A549 (cell line): ENCODE results near the gene MRPS35. TPM values are rescaled to one million over a fixed set of nuclear protein-coding genes. Genes with fewer than 3 reads are reported as not detected.

Experiments used
- ATAC-seq, 2 experiments: fragments of 200-7000 bp in 1 of 2; fragments of >200 bp in 1 of 2; cut with Nextera tagmentation in 1 of 2; cut with Tn5 transposase in 1 of 2; 3 replicates each; pipeline versions ENCODE4 v1.8.0 to v1.9.1; 2018 to 2020; ENCODE audit warnings: mild to moderate bottlenecking in 1 of 2, moderate library complexity in 1 of 2
- CTCF ChIA-PET: fragments of 300-600 bp; sonication (Branson Sonifier 250); formaldehyde crosslinking; extraction: SDS; loops from one replicate; lab custom pipeline; 2021; ENCODE audit warnings: antibody characterized with exemption, inconsistent platforms; lab: Yijun Ruan, JAX
- POLR2A ChIA-PET: fragments of 350-600 bp; formaldehyde crosslinking; extraction: SDS; loops from one replicate; lab custom pipeline; 2021; ENCODE audit warnings: antibody characterized with exemption, inconsistent platforms; lab: Yijun Ruan, JAX
- DNase-seq, 2 experiments: peaks; one replicate each; pipeline versions ENCODE4 v3.0.0 to v3.0.0-alpha.2; 2011 to 2016; ENCODE audit warnings: low read depth in 1 of 2, low spot score in 1 of 2
- FAIRE-seq: peaks from 2 replicates; lab custom pipeline; 2011; peaks lifted over from hg19 to GRCh38; lab: Jason Lieb, UNC
- H3K27ac ChIP-seq, 2 experiments: fragments of >200 bp; sonication (Bioruptor Twin); formaldehyde crosslinking; 3 replicates each; pipeline ENCODE4 v1.5.1; 2016 to 2017
- H3K4me1 ChIP-seq: fragments of >200 bp; sonication (Bioruptor Twin); formaldehyde crosslinking; 3 replicates; pipeline ENCODE4 v1.6.1; 2016
- H3K4me2 ChIP-seq: fragments of >200 bp; sonication (Bioruptor Twin); formaldehyde crosslinking; 3 replicates; pipeline ENCODE4 v1.6.1; 2016
- H3K4me3 ChIP-seq: fragments of >200 bp; sonication (Bioruptor Twin); formaldehyde crosslinking; 3 replicates; pipeline ENCODE4 v1.5.1; 2016
- H3K9me3 ChIP-seq: fragments of >200 bp; sonication (Bioruptor Twin); formaldehyde crosslinking; 3 replicates; pipeline ENCODE4 v1.6.1; 2016
- BHLHE40 ChIP-seq: IDR thresholded peaks from 2 replicates; pipeline ENCODE4 v1.6.1; 2012; ENCODE audit warnings: low read depth, low read length, inconsistent platforms
- CEBPB ChIP-seq, 2 experiments: fragments of >200 bp in 1 of 2; sonication (Bioruptor Twin) in 1 of 2; formaldehyde crosslinking in 1 of 2; IDR thresholded peaks; 2 replicates each; pipeline ENCODE4 v1.6.1; 2012 to 2016
- EP300 ChIP-seq, 2 experiments: fragments of >200 bp; sonication (Bioruptor Twin); formaldehyde crosslinking; IDR thresholded peaks; 2 replicates in 1 of 2; 3 replicates in 1 of 2; pipeline ENCODE4 v1.6.1; 2016 to 2017
- FOXS1 ChIP-seq: fragments of 250-450 bp; sonication (Bioruptor Pico); IDR thresholded peaks from 2 replicates; pipeline ENCODE4 v1.5.0; 2020; ENCODE audit warnings: mild to moderate bottlenecking, moderate library complexity
- HDAC2 ChIP-seq: fragments of 200-600 bp; sonication (generic); IDR thresholded peaks from 2 replicates; pipeline ENCODE4 v1.6.1; 2016
- HEYL ChIP-seq: fragments of 250-450 bp; sonication (Bioruptor Pico); IDR thresholded peaks from 2 replicates; pipeline ENCODE4 v1.8.0; 2021; ENCODE audit warnings: mild to moderate bottlenecking, moderate library complexity
- HOXB13 ChIP-seq: fragments of 250-450 bp; sonication (Bioruptor Pico); IDR thresholded peaks from 2 replicates; pipeline ENCODE4 v1.5.0; 2020; ENCODE audit warnings: low read depth, mild to moderate bottlenecking, moderate library complexity
- HOXB5 ChIP-seq: fragments of 250-450 bp; sonication (Bioruptor Pico); IDR thresholded peaks from 2 replicates; pipeline ENCODE4 v1.5.0; 2020; ENCODE audit warnings: mild to moderate bottlenecking, moderate library complexity
- JUNB ChIP-seq: fragments of >200 bp; sonication (Bioruptor Twin); formaldehyde crosslinking; IDR thresholded peaks from 2 replicates; pipeline ENCODE4 v1.6.1; 2016
- MAFK ChIP-seq: fragments of 450-650 bp; IDR thresholded peaks from 2 replicates; pipeline ENCODE4 v1.6.1; 2014; ENCODE audit not compliant: partially characterized antibody
- NR3C1 ChIP-seq: fragments of >200 bp; sonication (Bioruptor Twin); formaldehyde crosslinking; IDR thresholded peaks from 3 replicates; pipeline ENCODE4 v1.6.1; 2017
- RAD21 ChIP-seq, 2 experiments: fragments of >200 bp in 1 of 2; sonication (Bioruptor Twin) in 1 of 2; formaldehyde crosslinking in 1 of 2; IDR thresholded peaks in 1 of 2; conservative IDR thresholded peaks in 1 of 2; 2 replicates in 1 of 2; 3 replicates in 1 of 2; pipeline ENCODE4 v1.6.1; 2012 to 2018; ENCODE audit warnings: inconsistent platforms in 1 of 2
- RARB ChIP-seq: fragments of 250-450 bp; sonication (Bioruptor Pico); IDR thresholded peaks from 2 replicates; pipeline ENCODE4 v1.8.0; 2021; ENCODE audit warnings: mild to moderate bottlenecking, moderate library complexity
- RCOR1 ChIP-seq: fragments of 150-350 bp; IDR thresholded peaks from 2 replicates; pipeline ENCODE4 v1.6.1; 2014; ENCODE audit warnings: antibody characterized with exemption, low read length, low read depth
- RFX5 ChIP-seq: fragments of 450-650 bp; IDR thresholded peaks from 2 replicates; pipeline ENCODE4 v1.7.1; 2014; ENCODE audit warnings: antibody characterized with exemption, mild to moderate bottlenecking, moderate library complexity
- SMC3 ChIP-seq: fragments of >200 bp; sonication (Bioruptor Twin); formaldehyde crosslinking; IDR thresholded peaks from 3 replicates; pipeline ENCODE4 v1.6.1; 2018; ENCODE audit warnings: inconsistent platforms
- SREBF2 ChIP-seq: fragments of 450-650 bp; IDR thresholded peaks from 2 replicates; pipeline ENCODE4 v1.6.1; 2014; ENCODE audit warnings: mild to moderate bottlenecking, moderate library complexity
- TFCP2L1 ChIP-seq: fragments of 250-450 bp; sonication (Bioruptor Pico); IDR thresholded peaks from 2 replicates; pipeline ENCODE4 v1.5.0; 2021; ENCODE audit warnings: mild to moderate bottlenecking
- TP53 ChIP-seq: fragments of 250-450 bp; sonication (Bioruptor Pico); IDR thresholded peaks from 2 replicates; pipeline ENCODE4 v1.5.0; 2021; ENCODE audit warnings: mild to moderate bottlenecking, moderate library complexity
- ZC3H11A ChIP-seq: fragments of 450-650 bp; IDR thresholded peaks from 2 replicates; pipeline ENCODE4 v1.6.1; 2014; ENCODE audit warnings: antibody characterized with exemption, mild to moderate bottlenecking
- ZSCAN20 ChIP-seq: fragments of 250-450 bp; sonication (Bioruptor Pico); IDR thresholded peaks from 2 replicates; pipeline ENCODE4 v1.8.0; 2022; ENCODE audit warnings: mild to moderate bottlenecking, moderate library complexity
- WGBS: methylation state at CpG from one replicate; pipeline ENCODE4 v1.1.6; 2017; ENCODE audit errors: missing lambda C conversion rate; 5-methylcytosine and 5-hydroxymethylcytosine counted together
- polyA plus RNA-seq, 4 experiments: library from polyadenylated mRNA; depleted of rRNA in 3 of 4; stranded (reverse); fragments of >200 nt; fragmentation: RNase III in 1 of 4; extraction: RNeasy Plus Mini Kit Qiagen cat#74134 plus additional on column Dnase treatment in 1 of 4; gene quantifications; 2 replicates in 3 of 4; 3 replicates in 1 of 4; pipeline ENCODE4 v1.2.3, GENCODE V29; 2011 to 2017
- TF ChIP-seq, protein P1 (sequence below): fragments of >200 bp; sonication (Bioruptor Twin); formaldehyde crosslinking; IDR thresholded peaks from 3 replicates; pipeline ENCODE4 v1.6.1; 2016
- TF ChIP-seq, protein P2 (sequence below): fragments of >200 bp; sonication (Bioruptor Twin); formaldehyde crosslinking; IDR thresholded peaks from 2 replicates; pipeline ENCODE4 v1.6.1; 2016
- TF ChIP-seq, protein P3 (sequence below): fragments of 250-450 bp; sonication (Bioruptor Pico); IDR thresholded peaks from 2 replicates; pipeline ENCODE4 v1.5.0; 2021; ENCODE audit warnings: mild to moderate bottlenecking, moderate library complexity, borderline replicate concordance

The MRPS35 gene
- polyA plus RNA-seq, 2 of the 4 experiments (the other 2 are of a cell fraction), result 104 to 186 TPM

DNA sequence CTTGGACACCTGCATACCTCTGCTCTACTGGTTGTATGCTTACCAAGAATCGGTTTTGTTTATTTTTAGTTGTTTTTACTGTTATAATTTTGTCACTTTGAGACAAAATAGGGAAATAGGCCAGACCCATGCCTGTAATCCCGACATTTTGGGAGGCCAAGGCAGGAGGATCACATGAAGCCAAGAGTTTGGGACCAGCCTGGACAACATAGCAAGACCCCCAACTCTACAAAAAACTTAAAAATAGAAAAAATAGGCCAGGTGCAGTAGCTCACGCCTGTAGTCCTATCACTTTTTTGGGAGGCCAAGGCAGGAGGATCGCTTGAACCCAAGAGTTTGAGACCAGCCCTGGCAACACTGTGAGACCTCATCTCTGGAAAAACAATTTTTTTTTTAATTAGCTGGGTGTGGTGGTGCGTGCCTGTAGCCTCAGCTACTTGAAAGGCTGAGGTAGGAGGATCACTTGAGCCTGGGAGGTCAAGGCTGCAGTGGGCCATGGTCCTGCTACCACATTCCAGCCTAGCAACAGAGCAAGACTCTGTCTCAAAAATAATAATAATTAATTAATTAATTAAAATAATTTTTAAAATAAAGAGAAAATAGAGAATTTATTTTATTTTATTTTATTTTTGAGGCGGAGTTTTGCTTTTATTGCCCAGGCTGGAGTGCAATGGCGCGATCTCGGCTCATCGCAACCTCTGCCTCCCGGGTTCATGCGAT lies 1.3 kb upstream of the MRPS35 start:
- DNase-seq, result no peak
- ChIA-PET POLR2A (interaction anchor here (0.9 kb wide), 1 partner anchor 185 kb away, joined by 3 read pairs; the partner anchor contains the start of gene PPFIBP1), CTCF (interaction anchor here (1.4 kb wide), 1 partner anchor 10 kb away, joined by 3 read pairs; no protein-coding TSS in a partner anchor)
- Histone ChIP-seq H3K27ac (peak overlapping the region; percentile 93 to 95), H3K4me1 (peaks cover 10% of the 10 kb centered on the region; the same call in 2 of the 3 replicates), H3K4me2 (peak overlapping the region; percentile 81), H3K9me3 (no peaks in the 10 kb centered on the region), H3K4me3 (peak overlapping the region; percentile 91)
- TF ChIP-seq CEBPB (IDR thresholded peaks at IDR 0.05), result no peak
- TF ChIP-seq RFX5, result no peak
- no peak for TF ChIP-seq TP53 (CRISPR knock-in tag)
- no peak for TF ChIP-seq HOXB13 (CRISPR knock-in tag)
- no peak for TF ChIP-seq ZC3H11A
- TF ChIP-seq RAD21 (conservative IDR thresholded peaks at IDR 0.05 in 1 of 2, IDR thresholded peaks at IDR 0.05 in 1 of 2), result no peak
- TF ChIP-seq, protein P1, sequence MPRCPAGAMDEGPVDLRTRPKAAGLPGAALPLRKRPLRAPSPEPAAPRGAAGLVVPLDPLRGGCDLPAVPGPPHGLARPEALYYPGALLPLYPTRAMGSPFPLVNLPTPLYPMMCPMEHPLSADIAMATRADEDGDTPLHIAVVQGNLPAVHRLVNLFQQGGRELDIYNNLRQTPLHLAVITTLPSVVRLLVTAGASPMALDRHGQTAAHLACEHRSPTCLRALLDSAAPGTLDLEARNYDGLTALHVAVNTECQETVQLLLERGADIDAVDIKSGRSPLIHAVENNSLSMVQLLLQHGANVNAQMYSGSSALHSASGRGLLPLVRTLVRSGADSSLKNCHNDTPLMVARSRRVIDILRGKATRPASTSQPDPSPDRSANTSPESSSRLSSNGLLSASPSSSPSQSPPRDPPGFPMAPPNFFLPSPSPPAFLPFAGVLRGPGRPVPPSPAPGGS, result no peak
- TF ChIP-seq HOXB5 (CRISPR knock-in tag), result no peak
- no peak for TF ChIP-seq BHLHE40
- TF ChIP-seq HDAC2, result no peak
- no peak for TF ChIP-seq ZSCAN20 (CRISPR knock-in tag)
- TF ChIP-seq FOXS1, result no peak
- no peak for TF ChIP-seq EP300 (IDR thresholded peaks at IDR 0.05)
- TF ChIP-seq TFCP2L1, result no peak
- TF ChIP-seq NR3C1, result no peak
- TF ChIP-seq, protein P2, sequence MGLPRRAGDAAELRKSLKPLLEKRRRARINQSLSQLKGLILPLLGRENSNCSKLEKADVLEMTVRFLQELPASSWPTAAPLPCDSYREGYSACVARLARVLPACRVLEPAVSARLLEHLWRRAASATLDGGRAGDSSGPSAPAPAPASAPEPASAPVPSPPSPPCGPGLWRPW, result no peak
- no peak for TF ChIP-seq MAFK
- WGBS, result 79% methylated on average over 12 of the region's 12 CpGs
- no peak for FAIRE-seq
- ATAC-seq, result no peak

DNA sequence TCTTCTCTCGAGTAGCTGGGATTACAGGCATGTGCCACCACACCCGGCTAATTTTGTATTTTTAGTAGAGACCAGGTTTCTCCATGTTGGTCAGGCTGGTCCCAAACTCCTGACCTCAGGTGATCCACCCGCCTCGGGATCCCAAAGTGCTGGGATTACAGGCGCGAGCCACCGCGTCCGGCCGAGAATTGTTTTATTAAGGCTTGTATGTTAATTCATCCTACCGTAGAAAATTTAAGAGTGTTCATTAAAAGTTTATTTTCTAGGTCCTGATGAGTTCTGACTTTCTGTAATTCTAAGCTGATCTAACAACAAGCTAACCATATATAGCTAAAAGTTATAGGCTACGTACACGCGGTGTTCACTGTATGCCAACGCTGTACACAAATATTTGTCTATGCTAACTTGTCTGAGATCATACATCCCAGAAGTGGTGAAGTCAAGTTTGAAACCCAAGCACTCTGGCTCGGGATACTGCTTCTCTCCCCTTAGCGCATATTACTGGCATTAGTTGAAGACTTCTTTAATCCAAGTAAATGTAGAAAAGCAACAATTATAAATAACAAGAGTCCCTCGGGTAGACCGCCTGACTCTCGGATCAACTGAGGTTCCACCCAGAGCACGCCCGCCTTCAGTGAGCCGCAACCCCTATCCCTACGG lies 570 bp upstream of the MRPS35 start:
- FAIRE-seq (no peak), ATAC-seq (peak; percentile 73 to 75), DNase-seq (peak in 1 of 2 experiments; percentile 68)
- WGBS, result 4% methylated on average over 24 of the region's 24 CpGs
- H3K27ac ChIP-seq, result peak overlapping the region; percentile 93 to 95
- H3K9me3 ChIP-seq, result no peaks in the 10 kb centered on the region
- TF ChIP-seq CEBPB (IDR thresholded peaks at IDR 0.05) (no peak), RARB (CRISPR knock-in tag) (peak; percentile 45; the same call in 1 of the 2 replicates), EP300 (IDR thresholded peaks at IDR 0.05) (no peak), SREBF2 (no peak)
- CTCF ChIA-PET, result interaction anchor here (1.4 kb wide), 1 partner anchor 11 kb away, joined by 3 read pairs; no protein-coding TSS in a partner anchor
- POLR2A ChIA-PET, result interaction anchor here (0.9 kb wide), 1 partner anchor 186 kb away, joined by 3 read pairs; the partner anchor contains the start of gene PPFIBP1
- H3K4me1 ChIP-seq, result peaks cover 10% of the 10 kb centered on the region; the same call in 2 of the 3 replicates
- H3K4me2 ChIP-seq, result peak overlapping the region; percentile 81
- H3K4me3 ChIP-seq, result peak overlapping the region; percentile 91

DNA sequence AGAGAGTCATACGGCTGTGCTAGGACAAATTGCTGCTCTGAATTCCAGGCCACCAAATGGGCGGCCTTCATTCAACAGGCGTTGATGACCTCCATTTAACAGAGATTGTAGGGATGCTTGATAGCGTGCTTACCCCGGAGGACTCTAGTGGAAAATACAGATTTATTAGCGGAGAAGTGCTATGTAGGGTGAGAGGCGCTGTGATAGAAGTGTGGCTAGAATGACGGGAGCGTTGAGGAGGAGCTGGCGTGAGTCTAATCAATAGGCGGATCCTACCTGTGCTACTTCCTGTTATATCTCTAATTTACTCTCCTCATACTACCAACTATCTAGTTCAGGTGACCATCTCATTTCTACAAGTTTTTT lies 668 bp downstream of the MRPS35 start:
- Histone ChIP-seq H3K4me2 (peak overlapping the region; percentile 65), H3K27ac (peak overlapping the region; percentile 93 to 95), H3K4me1 (peaks cover 15% of the 10 kb centered on the region; the same call in 2 of the 3 replicates), H3K4me3 (peak overlapping the region; percentile 91), H3K9me3 (no peaks in the 10 kb centered on the region)
- no peak for FAIRE-seq
- peak; percentile 33 to 41; a peak in 5 of 6 replicates for ATAC-seq
- ChIA-PET POLR2A (no interaction called here), CTCF (no interaction called here)
- peak in 1 of 2 experiments; percentile 22 for DNase-seq
- WGBS, result 1% methylated on average over 11 of the region's 11 CpGs
- TF ChIP-seq SMC3 (no peak), HEYL (CRISPR knock-in tag) (no peak), JUNB (no peak), EP300 (IDR thresholded peaks at IDR 0.05) (no peak), RCOR1 (no peak)
- TF ChIP-seq, protein P3, sequence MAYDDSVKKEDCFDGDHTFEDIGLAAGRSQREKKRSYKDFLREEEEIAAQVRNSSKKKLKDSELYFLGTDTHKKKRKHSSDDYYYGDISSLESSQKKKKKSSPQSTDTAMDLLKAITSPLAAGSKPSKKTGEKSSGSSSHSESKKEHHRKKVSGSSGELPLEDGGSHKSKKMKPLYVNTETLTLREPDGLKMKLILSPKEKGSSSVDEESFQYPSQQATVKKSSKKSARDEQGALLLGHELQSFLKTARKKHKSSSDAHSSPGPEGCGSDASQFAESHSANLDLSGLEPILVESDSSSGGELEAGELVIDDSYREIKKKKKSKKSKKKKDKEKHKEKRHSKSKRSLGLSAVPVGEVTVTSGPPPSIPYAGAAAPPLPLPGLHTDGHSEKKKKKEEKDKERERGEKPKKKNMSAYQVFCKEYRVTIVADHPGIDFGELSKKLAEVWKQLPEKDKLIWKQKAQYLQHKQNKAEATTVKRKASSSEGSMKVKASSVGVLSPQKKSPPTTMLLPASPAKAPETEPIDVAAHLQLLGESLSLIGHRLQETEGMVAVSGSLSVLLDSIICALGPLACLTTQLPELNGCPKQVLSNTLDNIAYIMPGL, result no peak
